Neuronal stem cell (in vitro differentiated cells): ENCODE data around the gene ATP4A.

Experiments used
- DNase-seq: peaks from one replicate; pipeline ENCODE4 v3.0.0-alpha.2; 2013; ENCODE audit warnings: low spot score
- H2AFZ ChIP-seq: one replicate; pipeline ENCODE4 v1.6.1; 2013; ENCODE audit warnings: mild to moderate bottlenecking, low read length, inconsistent platforms
- H2AK5ac ChIP-seq: 2 replicates; pipeline ENCODE4 v1.6.1; 2013; ENCODE audit warnings: low read depth, mild to moderate bottlenecking, inconsistent platforms, low read length, moderate library complexity, mixed read lengths
- H2BK120ac ChIP-seq: 2 replicates; pipeline ENCODE4 v1.6.1; 2013; ENCODE audit warnings: low read depth, mild to moderate bottlenecking, inconsistent platforms, low read length, moderate library complexity, mixed read lengths
- H2BK12ac ChIP-seq: one replicate; pipeline ENCODE4 v1.6.1; 2013; ENCODE audit warnings: low read length, inconsistent platforms
- H2BK15ac ChIP-seq: 2 replicates; pipeline ENCODE4 v1.6.1; 2013; ENCODE audit warnings: mild to moderate bottlenecking, low read length, inconsistent platforms, mixed read lengths
- H2BK5ac ChIP-seq: one replicate; pipeline ENCODE4 v1.6.1; 2013; ENCODE audit warnings: inconsistent platforms, mild to moderate bottlenecking, low read length, moderate library complexity
- H3K14ac ChIP-seq: one replicate; pipeline ENCODE4 v1.6.1; 2013; ENCODE audit warnings: low read length, inconsistent platforms
- H3K18ac ChIP-seq: 2 replicates; pipeline ENCODE4 v1.6.1; 2013; ENCODE audit warnings: low read length, inconsistent platforms
- H3K23ac ChIP-seq: 2 replicates; pipeline ENCODE4 v1.6.1; 2013; ENCODE audit warnings: low read depth, mild to moderate bottlenecking, mixed read lengths, low read length, inconsistent platforms; ENCODE audit not compliant: poor library complexity
- H3K27ac ChIP-seq: replicated peaks from 3 replicates; pipeline ENCODE4 v1.5.1; 2013; ENCODE audit warnings: low read length, inconsistent platforms
- H3K27me3 ChIP-seq, 3 experiments: 2 replicates each; pipeline ENCODE4 v1.6.1; 2013; ENCODE audit warnings: low read length in 3 of 3, mild to moderate bottlenecking in 2 of 3, inconsistent platforms in 1 of 3, low read depth in 1 of 3, mixed read lengths in 1 of 3, moderate library complexity in 1 of 3; ENCODE audit not compliant: control insufficient read depth in 3 of 3, insufficient read depth in 3 of 3
- H3K36me3 ChIP-seq, 2 donors: replicated peaks in 1 of 2; 2 replicates each; pipeline ENCODE4 v1.6.1; 2013; ENCODE audit warnings: low read length in 2 of 2; ENCODE audit not compliant: control insufficient read depth in 2 of 2, insufficient read depth in 2 of 2
- H3K4ac ChIP-seq: 2 replicates; pipeline ENCODE4 v1.6.1; 2013; ENCODE audit warnings: inconsistent platforms, mild to moderate bottlenecking, low read length, moderate library complexity
- H3K4me1 ChIP-seq, 2 donors: 1 replicate in 1 of 2; 2 replicates in 1 of 2; pipeline ENCODE4 v1.6.1; 2013; ENCODE audit warnings: low read length in 2 of 2, low read depth in 1 of 2; ENCODE audit not compliant: control insufficient read depth in 2 of 2, insufficient read depth in 1 of 2
- H3K4me2 ChIP-seq: one replicate; pipeline ENCODE4 v1.6.1; 2013; ENCODE audit warnings: mild to moderate bottlenecking, low read length, inconsistent platforms; ENCODE audit not compliant: insufficient read depth, poor library complexity, severe bottlenecking
- H3K4me3 ChIP-seq, 2 donors: 2 replicates each; pipeline ENCODE4 v1.5.1; 2013; ENCODE audit warnings: low read length in 2 of 2, mild to moderate bottlenecking in 2 of 2, inconsistent platforms in 1 of 2, moderate library complexity in 1 of 2
- H3K79me1 ChIP-seq: one replicate; pipeline ENCODE4 v1.6.1; 2013; ENCODE audit warnings: low read depth, mild to moderate bottlenecking, inconsistent platforms, low read length, moderate library complexity
- H3K9ac ChIP-seq: one replicate; pipeline ENCODE4 v1.6.1; 2013; ENCODE audit warnings: mild to moderate bottlenecking, low read depth, low read length, inconsistent platforms; ENCODE audit not compliant: poor library complexity
- H3K9me3 ChIP-seq, 2 donors: replicated peaks in 1 of 2; 2 replicates each; pipeline versions ENCODE3 to v1.6.1; 2013; ENCODE audit warnings: low read length in 2 of 2, mild to moderate bottlenecking in 2 of 2, inconsistent platforms in 1 of 2, low read depth in 1 of 2, mixed read lengths in 1 of 2, moderate library complexity in 1 of 2; ENCODE audit not compliant: control insufficient read depth in 2 of 2, insufficient read depth in 1 of 2
- H4K8ac ChIP-seq: one replicate; pipeline ENCODE4 v1.6.1; 2013; ENCODE audit warnings: low read depth, mild to moderate bottlenecking, inconsistent platforms, low read length, moderate library complexity
- H4K91ac ChIP-seq: one replicate; pipeline ENCODE4 v1.6.1; 2013; ENCODE audit warnings: low read length, low read depth, mild to moderate bottlenecking, inconsistent platforms; ENCODE audit not compliant: poor library complexity
- WGBS, 2 donors: extraction: QIAGEN DNeasy Blood & Tissue Kit; methylation state at CpG; one replicate each; pipeline ENCODE4 v1.1.7; 2013; ENCODE audit warnings: missing lambda C conversion rate in 2 of 2, mixed read lengths in 1 of 2; ENCODE audit not compliant: insufficient read length in 2 of 2, insufficient replicate concordance in 1 of 2; ENCODE audit errors: extremely low coverage in 2 of 2; 5-methylcytosine and 5-hydroxymethylcytosine counted together

ATP4A gene

DNA sequence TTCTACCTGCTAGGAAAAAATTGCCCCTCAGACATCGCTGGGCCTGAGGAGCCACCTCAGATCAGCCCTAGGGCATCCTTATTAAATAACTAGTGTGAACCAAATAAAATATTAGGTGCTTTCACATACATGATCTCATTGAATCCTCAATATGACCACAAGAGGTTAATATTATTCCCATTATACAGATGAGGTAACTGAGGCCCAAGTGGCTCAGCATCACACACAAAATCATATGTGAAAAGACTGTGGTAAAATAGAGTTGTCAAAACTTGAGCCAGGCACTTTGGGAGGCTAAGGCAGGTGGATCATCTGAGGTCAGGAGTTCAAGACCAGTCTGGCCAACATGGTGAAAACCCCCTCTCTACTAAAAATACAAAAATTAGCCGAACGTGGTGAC is 47.1 kb downstream of the ATP4A start:
- H3K27me3 ChIP-seq, result peaks cover 0 to 44% (median 3%) of the 10 kb centered on the region in 3 experiments
- DNase-seq, result no peak

DNA sequence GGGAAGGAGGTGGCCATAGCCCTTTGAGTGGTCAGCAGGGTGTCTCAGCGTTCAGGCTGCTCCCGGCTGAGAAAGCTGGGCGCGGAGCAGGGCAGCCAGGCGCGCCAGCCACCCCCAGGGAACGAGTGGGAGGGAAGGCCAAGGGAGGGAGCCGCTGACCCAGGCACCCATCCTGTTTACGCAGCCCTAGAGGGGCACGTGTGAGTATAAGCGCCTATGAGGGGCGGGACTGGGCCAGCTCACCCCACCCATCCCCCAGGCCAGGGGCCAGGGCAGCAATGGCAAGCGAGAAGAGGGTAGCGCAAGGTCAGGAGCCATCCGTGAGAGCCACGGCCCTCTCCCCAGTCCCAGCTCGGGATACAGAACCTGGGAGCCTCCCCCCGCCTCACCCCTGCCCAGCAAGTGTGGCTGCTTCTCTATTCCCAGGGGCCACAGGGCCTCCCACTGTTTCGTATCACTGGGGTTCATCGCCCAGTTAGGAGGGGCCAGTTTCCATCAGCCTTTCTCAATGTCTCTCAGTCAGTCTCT is 49.1 kb downstream of the ATP4A start:
- Histone ChIP-seq H3K9ac (peak overlapping the region; percentile 70), H3K27ac (no peak overlapping the region), H3K4ac (no peak overlapping the region), H3K79me1 (no peaks in the 10 kb centered on the region), H2AK5ac (peak overlapping the region; percentile 95), H3K23ac (peak overlapping the region; percentile 55), H3K4me2 (peak overlapping the region; percentile 33), H2BK120ac (no peak overlapping the region), H4K8ac (no peak overlapping the region), H3K4me3 (no peak overlapping the region), H3K9me3 (no peaks in the 10 kb centered on the region), H4K91ac (no peak overlapping the region), H3K36me3 (no peaks in the 10 kb centered on the region), H2BK15ac (peak overlapping the region; percentile 55), H3K18ac (peak overlapping the region; percentile 83), H2BK12ac (no peak overlapping the region), H2BK5ac (no peak overlapping the region), H3K4me1 (peaks cover 3 to 12% of the 10 kb centered on the region in 2 donors), H3K27me3 (peaks cover 0 to 59% (median 3%) of the 10 kb centered on the region in 3 experiments), H2AFZ (peak overlapping the region; percentile 47), H3K14ac (peak overlapping the region; percentile 82)
- WGBS, 2 donors, result no CpG with 5 or more reads among the region's 20 CpGs
- no peak for DNase-seq

More for the DNA sequence above, 47.1 kb downstream of the ATP4A start:
- Histone ChIP-seq H2BK15ac (no peak overlapping the region), H2BK5ac (no peak overlapping the region), H3K4me3 (no peak overlapping the region), H4K91ac (no peak overlapping the region), H4K8ac (no peak overlapping the region), H3K36me3 (no peaks in the 10 kb centered on the region), H3K79me1 (no peaks in the 10 kb centered on the region), H2BK120ac (no peak overlapping the region), H3K23ac (no peak overlapping the region), H3K4me1 (peaks cover 4 to 11% of the 10 kb centered on the region in 2 donors), H3K4ac (no peak overlapping the region), H3K9ac (no peak overlapping the region), H3K14ac (no peak overlapping the region), H3K27ac (no peak overlapping the region), H2BK12ac (no peak overlapping the region), H3K18ac (no peak overlapping the region), H2AFZ (no peak overlapping the region), H3K4me2 (no peak overlapping the region), H2AK5ac (no peak overlapping the region), H3K9me3 (no peaks in the 10 kb centered on the region)
- WGBS, 2 donors, result no CpG with 5 or more reads among the region's 3 CpGs

DNA sequence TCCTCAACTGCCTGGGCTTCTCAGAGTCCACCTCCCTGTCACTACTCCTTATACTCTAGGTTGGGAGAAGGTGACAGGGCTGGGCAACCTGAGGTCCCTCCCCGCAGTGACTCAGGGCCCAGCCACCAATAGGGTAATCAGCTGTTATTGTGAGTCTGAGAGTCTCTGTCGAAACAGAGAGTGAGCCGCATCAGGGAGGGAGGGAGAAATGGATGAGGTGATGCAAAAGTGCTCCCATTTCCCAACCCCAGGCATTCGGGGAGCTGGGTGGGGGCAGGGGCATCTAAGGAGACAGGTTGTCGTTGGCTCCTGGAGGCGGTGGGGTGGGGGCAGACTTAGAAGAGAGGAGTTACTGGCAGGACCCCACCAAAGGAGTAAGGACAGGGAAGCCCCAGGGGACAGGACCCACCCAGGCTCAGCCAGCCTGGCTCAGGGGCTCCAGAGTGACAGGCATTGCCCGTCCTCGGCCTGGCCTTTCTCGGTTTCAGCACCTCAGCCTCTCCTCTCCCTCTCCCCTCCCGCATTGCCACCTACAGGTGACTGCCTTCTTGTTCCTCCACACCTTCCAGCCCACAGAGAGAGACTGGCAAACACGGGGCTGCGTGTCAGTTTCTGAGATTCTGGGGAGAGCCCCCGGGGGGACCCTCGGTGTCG is 49.7 kb downstream of the ATP4A start, which contains the start of gene DMKN:
Gene DMKN (minus strand): TSS at position 22 of the 654 bp plus-strand sequence. CDS start 174 bp downstream, outside the sequence.
- peak within 1 kb of the TSS; percentile 78 for H2BK5ac ChIP-seq
- no peak within 1 kb of the TSS for H3K4me3 ChIP-seq

More for the DNA sequence above, 49.7 kb downstream of the ATP4A start, which contains the start of gene DMKN:
- Histone ChIP-seq H3K36me3 (no peaks in the 10 kb centered on the region), H2AK5ac (peak within 1 kb of the TSS; percentile 95), H2BK12ac (no peak within 1 kb of the TSS), H2AFZ (peak within 1 kb of the TSS; percentile 47), H4K8ac (peak within 1 kb of the TSS; percentile 31), H3K4me2 (peak within 1 kb of the TSS; percentile 33), H2BK15ac (peak within 1 kb of the TSS; percentile 75), H3K9ac (peak within 1 kb of the TSS; percentile 70), H3K27ac (no peak within 1 kb of the TSS), H3K4me1 (peaks cover 3 to 12% of the 10 kb centered on the region in 2 donors), H3K27me3 (peaks cover 0 to 62% (median 3%) of the 10 kb centered on the region in 3 experiments), H3K14ac (peak within 1 kb of the TSS; percentile 82), H3K79me1 (no peaks in the 10 kb centered on the region), H2BK120ac (no peak within 1 kb of the TSS), H3K9me3 (no peaks in the 10 kb centered on the region), H3K18ac (peak within 1 kb of the TSS; percentile 83), H3K23ac (peak within 1 kb of the TSS; percentile 87), H3K4ac (no peak within 1 kb of the TSS), H4K91ac (no peak within 1 kb of the TSS)
- WGBS, 2 donors, result no CpG with 5 or more reads among the region's 15 CpGs
- DNase-seq, result no peak
